Liver (tissue), 9 donors: ENCODE data around the gene XPNPEP3. TPM values are rescaled to one million over a fixed set of nuclear protein-coding genes. Genes with fewer than 3 reads are reported as not detected.
A peak's percentile ranks its signal among the peaks of the same experiment; 100 is the strongest.

ENCODE experiments used
- DNase-seq: peaks from one replicate; pipeline ENCODE4 v3.0.0-alpha.2; 2017; ENCODE audit warnings: low spot score
- H3K27ac ChIP-seq, 2 donors: one replicate each; pipeline ENCODE4 v1.7.0; 2013; ENCODE audit warnings: inconsistent platforms in 2 of 2, low read length in 2 of 2, control low read depth in 1 of 2, low read depth in 1 of 2, mild to moderate bottlenecking in 1 of 2
- H3K27me3 ChIP-seq, 4 donors: one replicate each; pipeline versions ENCODE4 v1.6.1 to v1.7.0; 2013; ENCODE audit warnings: low read length in 3 of 4, inconsistent platforms in 1 of 4, mild to moderate bottlenecking in 1 of 4, moderate library complexity in 1 of 4; ENCODE audit not compliant: control insufficient read depth in 4 of 4, insufficient read depth in 4 of 4
- H3K36me3 ChIP-seq, 4 donors: one replicate each; pipeline versions ENCODE4 v1.6.1 to v1.7.0; 2013; ENCODE audit warnings: low read length in 3 of 4, mild to moderate bottlenecking in 3 of 4, low read depth in 1 of 4, moderate library complexity in 1 of 4; ENCODE audit not compliant: control insufficient read depth in 4 of 4, insufficient read depth in 3 of 4
- H3K4me1 ChIP-seq, 4 donors: one replicate each; pipeline versions ENCODE4 v1.6.1 to v1.7.0; 2013; ENCODE audit warnings: low read length in 3 of 4, mild to moderate bottlenecking in 3 of 4, moderate library complexity in 1 of 4; ENCODE audit not compliant: control insufficient read depth in 4 of 4, insufficient read depth in 4 of 4
- H3K4me3 ChIP-seq, 3 donors: one replicate each; pipeline versions ENCODE4 v1.6.1 to v1.7.0; 2013; ENCODE audit warnings: low read length in 3 of 3, control low read depth in 1 of 3, low read depth in 1 of 3, mild to moderate bottlenecking in 1 of 3
- H3K9ac ChIP-seq, 2 donors: one replicate each; pipeline ENCODE4 v1.7.0; 2013; ENCODE audit warnings: low read length in 2 of 2, mild to moderate bottlenecking in 2 of 2, moderate library complexity in 2 of 2, control low read depth in 1 of 2, low read depth in 1 of 2
- H3K9me3 ChIP-seq, 4 donors: one replicate each; pipeline versions ENCODE4 v1.6.1 to v1.7.0; 2013; ENCODE audit warnings: low read length in 3 of 4; ENCODE audit not compliant: control insufficient read depth in 4 of 4
- ATF3 ChIP-seq: IDR thresholded peaks from 2 replicates; pipeline ENCODE4 v1.6.1; 2016; ENCODE audit warnings: antibody characterized with exemption
- CTCF ChIP-seq: fragments of 150-350 bp; IDR thresholded peaks from 2 replicates; pipeline ENCODE4 v1.5.1; 2017; ENCODE audit warnings: improper control_type of control experiment, low read depth, low read length; ENCODE audit not compliant: missing input control
- EGR1 ChIP-seq, 2 donors: IDR thresholded peaks; 2 replicates each; pipeline ENCODE4 v1.6.1; 2016 to 2018; ENCODE audit warnings: antibody characterized with exemption in 2 of 2, low read depth in 2 of 2
- FOXA1 ChIP-seq: IDR thresholded peaks from 2 replicates; pipeline ENCODE4 v1.6.1; 2016; ENCODE audit warnings: antibody characterized with exemption
- FOXA2 ChIP-seq: IDR thresholded peaks from 2 replicates; pipeline ENCODE4 v1.6.1; 2016; ENCODE audit warnings: antibody characterized with exemption
- GABPA ChIP-seq, 2 donors: IDR thresholded peaks in 1 of 2; conservative IDR thresholded peaks in 1 of 2; 2 replicates each; pipeline ENCODE4 v1.6.1; 2016; ENCODE audit warnings: antibody characterized with exemption in 2 of 2, mild to moderate bottlenecking in 1 of 2, moderate library complexity in 1 of 2
- HNF4A ChIP-seq, 2 donors: conservative IDR thresholded peaks; 2 replicates each; pipeline ENCODE4 v1.6.1; 2016; ENCODE audit warnings: antibody characterized with exemption in 2 of 2, mild to moderate bottlenecking in 2 of 2
- HNF4G ChIP-seq: IDR thresholded peaks from 2 replicates; pipeline ENCODE4 v1.6.1; 2016; ENCODE audit warnings: antibody characterized with exemption
- JUND ChIP-seq, 2 donors: IDR thresholded peaks; 2 replicates each; pipeline ENCODE4 v1.6.1; 2016; ENCODE audit warnings: antibody characterized with exemption in 2 of 2
- MAX ChIP-seq: IDR thresholded peaks from 2 replicates; pipeline ENCODE4 v1.6.1; 2016; ENCODE audit warnings: antibody characterized with exemption
- NR2F2 ChIP-seq: IDR thresholded peaks from 2 replicates; pipeline ENCODE4 v1.6.1; 2016; ENCODE audit warnings: antibody characterized with exemption
- RAD21 ChIP-seq, 2 donors: IDR thresholded peaks; 2 replicates each; pipeline ENCODE4 v1.6.1; 2016; ENCODE audit warnings: antibody characterized with exemption in 2 of 2, mild to moderate bottlenecking in 2 of 2
- REST ChIP-seq: IDR thresholded peaks from 2 replicates; pipeline ENCODE4 v1.6.1; 2016; ENCODE audit warnings: antibody characterized with exemption, mild to moderate bottlenecking
- RXRA ChIP-seq, 2 donors: IDR thresholded peaks; 2 replicates each; pipeline ENCODE4 v1.6.1; 2017 to 2018; ENCODE audit warnings: antibody characterized with exemption in 2 of 2, mild to moderate bottlenecking in 1 of 2
- SP1 ChIP-seq: IDR thresholded peaks from 2 replicates; pipeline ENCODE4 v1.6.1; 2018; ENCODE audit warnings: antibody characterized with exemption, mild to moderate bottlenecking
- TAF1 ChIP-seq: conservative IDR thresholded peaks from 2 replicates; pipeline ENCODE4 v1.6.1; 2016; ENCODE audit warnings: antibody characterized with exemption, mild to moderate bottlenecking
- YY1 ChIP-seq: IDR thresholded peaks from 2 replicates; pipeline ENCODE4 v1.6.1; 2016; ENCODE audit warnings: antibody characterized with exemption, mild to moderate bottlenecking
- ZBTB33 ChIP-seq: IDR thresholded peaks from 2 replicates; pipeline ENCODE4 v1.6.1; 2016; ENCODE audit warnings: antibody characterized with exemption
- WGBS: extraction: QIAGEN DNeasy Blood & Tissue Kit; methylation state at CpG from one replicate; pipeline ENCODE4 v1.1.7; 2013; 5-methylcytosine and 5-hydroxymethylcytosine counted together
- polyA plus RNA-seq, 2 donors: library from polyadenylated mRNA; stranded (reverse) in 1 of 2; unstranded in 1 of 2; fragments of 200-250 nt in 1 of 2; fragments of >200 nt in 1 of 2; fragmentation: Nextera tagmentation in 1 of 2; extraction: Ambion mirVana in 1 of 2; gene quantifications; one replicate each; pipeline versions ENCODE4 v1.2.1 to v1.2.3, GENCODE V29; 2013 to 2015
- total RNA-seq, 2 donors: library from RNA; depleted of rRNA; stranded (reverse); fragments of >200 nt; gene quantifications; one replicate each; pipeline ENCODE4 v1.2.3, GENCODE V29; 2014
- donor health status: healthy.
- donor health status: healthy.
- donor health status: healthy.
- donor health status: healthy.
- donor health status: healthy.

Gene XPNPEP3
- total and polyA plus RNA-seq, 4 donors = 5.5 to 16.4 (median 8.6) TPM

GRCh38 chr22:40898850-40899357, 42.0 kb downstream of the XPNPEP3 start:
- Histone ChIP-seq H3K27me3 (no peaks in the 10 kb centered on the region), H3K4me3 (no peak overlapping the region), H3K4me1 (peaks cover 0 to 5% (median 0%) of the 10 kb centered on the region in 4 donors), H3K9ac (no peak overlapping the region), H3K36me3 (peaks cover 0 to 10% (median 3%) of the 10 kb centered on the region in 4 donors), H3K27ac (no peak overlapping the region), H3K9me3 (no peaks in the 10 kb centered on the region)
- WGBS = 31% methylated on average over 3 of the region's 3 CpGs
- DNase-seq = no peak
- TF ChIP-seq RAD21 (IDR thresholded peaks at IDR 0.05) (peak; percentile 89), YY1 (peak; percentile 35), GABPA (IDR thresholded peaks at IDR 0.05 in 1 of 2, conservative IDR thresholded peaks at IDR 0.05 in 1 of 2) (no peak), CTCF (peak; percentile 56), JUND (IDR thresholded peaks at IDR 0.05) (no peak)

GRCh38 chr22:40904101-40904500, 47.2 kb downstream of the XPNPEP3 start:
- Histone ChIP-seq H3K4me3 (no peak overlapping the region), H3K9me3 (no peaks in the 10 kb centered on the region), H3K27me3 (no peaks in the 10 kb centered on the region), H3K9ac (no peak overlapping the region), H3K27ac (no peak overlapping the region), H3K36me3 (peaks cover 2 to 26% (median 9%) of the 10 kb centered on the region in 4 donors), H3K4me1 (no peaks in the 10 kb centered on the region)
- TF ChIP-seq RAD21 (IDR thresholded peaks at IDR 0.05) (no peak), CTCF (no peak), GABPA (IDR thresholded peaks at IDR 0.05 in 1 of 2, conservative IDR thresholded peaks at IDR 0.05 in 1 of 2) (no peak), ATF3 (no peak), HNF4A (conservative IDR thresholded peaks at IDR 0.05) (no peak), NR2F2 (no peak), RXRA (IDR thresholded peaks at IDR 0.05) (no peak), JUND (IDR thresholded peaks at IDR 0.05) (no peak), FOXA2 (no peak), EGR1 (IDR thresholded peaks at IDR 0.05; ENCODE audit: low read depth in 2 of 2) (no peak), ZBTB33 (no peak), REST (no peak), YY1 (no peak), TAF1 (no peak), SP1 (no peak), HNF4G (no peak), MAX (no peak), FOXA1 (no peak)
- DNase-seq = no peak
- 100% methylated on average over 1 of the region's 1 CpG for WGBS
